K562 (cell line): ENCODE results near the gene PLEKHG5. TPM values are rescaled to one million over a fixed set of nuclear protein-coding genes. Genes with fewer than 3 reads are reported as not detected.

Experiments
- BCOR ChIP-seq: fragments of 450-650 bp; IDR thresholded peaks from 2 replicates; pipeline ENCODE4 v1.6.1; 2016
- CBX8 ChIP-seq: fragments of 200-600 bp; sonication (generic); IDR thresholded peaks from 2 replicates; pipeline ENCODE4 v1.6.1; 2012; ENCODE audit warnings: borderline replicate concordance, mixed run types, low read depth, mild to moderate bottlenecking, moderate library complexity, mixed read lengths, low read length, control low read depth, inconsistent platforms; ENCODE audit not compliant: poor library complexity, severe bottlenecking; ENCODE audit errors: extremely low read depth
- GTF2E2 ChIP-seq: fragments of 200-800 bp; sonication (Bioruptor generic); IDR thresholded peaks from 2 replicates; pipeline ENCODE4 v1.6.1; 2016; ENCODE audit warnings: missing genetic modification characterization, missing compliant biosample characterization
- HEY1 ChIP-seq: fragments of 250-450 bp; sonication (Bioruptor Pico); IDR thresholded peaks from 2 replicates; pipeline ENCODE4 v1.5.0; 2020; ENCODE audit warnings: mild to moderate bottlenecking, moderate library complexity, borderline replicate concordance
- JUNB ChIP-seq: fragments of 450-650 bp; formaldehyde crosslinking; conservative IDR thresholded peaks from 2 replicates; pipeline ENCODE4 v1.4.0; 2020; ENCODE audit warnings: mild to moderate bottlenecking
- PHB2 ChIP-seq: fragments of 450-650 bp; IDR thresholded peaks from 2 replicates; pipeline ENCODE4 v1.6.1; 2017; ENCODE audit warnings: low read depth
- POLR2B ChIP-seq: fragments of 450-650 bp; IDR thresholded peaks from 2 replicates; pipeline ENCODE4 v1.6.1; 2018; ENCODE audit warnings: low read depth; ENCODE audit not compliant: partially characterized antibody
- SIN3B ChIP-seq: fragments of 450-650 bp; IDR thresholded peaks from 2 replicates; pipeline ENCODE4 v1.6.1; 2017; ENCODE audit warnings: low read depth, mild to moderate bottlenecking, moderate library complexity
- SMAD1 ChIP-seq: fragments of 150-350 bp; IDR thresholded peaks from 2 replicates; pipeline ENCODE4 v1.6.1; 2014; ENCODE audit warnings: low read length, low read depth; ENCODE audit not compliant: partially characterized antibody
- SMAD2 ChIP-seq: fragments of 150-350 bp; IDR thresholded peaks from 2 replicates; pipeline ENCODE4 v1.6.1; 2014; ENCODE audit warnings: low read depth, mild to moderate bottlenecking, low read length
- SNIP1 ChIP-seq: fragments of 450-650 bp; IDR thresholded peaks from 2 replicates; pipeline ENCODE4 v1.7.1; 2017; ENCODE audit warnings: low read depth, mild to moderate bottlenecking
- TCFL5 ChIP-seq: fragments of 250-450 bp; sonication (Bioruptor Pico); conservative IDR thresholded peaks from 2 replicates; pipeline ENCODE4 v1.6.1; 2021; ENCODE audit warnings: mild to moderate bottlenecking, moderate library complexity, matching md5 sums
- TEAD2 ChIP-seq: fragments of 450-650 bp; IDR thresholded peaks from 2 replicates; pipeline ENCODE4 v1.6.1; 2016; ENCODE audit warnings: missing genetic modification characterization, control low read depth, missing compliant biosample characterization
- ZNF224 ChIP-seq: sonication (generic); formaldehyde crosslinking; IDR thresholded peaks from 2 replicates; pipeline ENCODE4 v1.8.0; 2022; ENCODE audit warnings: mild to moderate bottlenecking, missing genetic modification reagents
- ZNF76 ChIP-seq: fragments of 250-450 bp; sonication (Bioruptor Pico); IDR thresholded peaks from 2 replicates; pipeline ENCODE4 v1.4.0; 2020; ENCODE audit warnings: mild to moderate bottlenecking, moderate library complexity, borderline replicate concordance
- polyA plus RNA-seq, 8 experiments: library from polyadenylated mRNA; depleted of rRNA in 4 of 8; stranded (reverse) in 5 of 8; unstranded in 3 of 8; fragments of >200 nt; fragmentation: Nextera tagmentation in 2 of 8; fragmentation: Illumina TruSeq in 1 of 8; extraction: Ambion mirVana in 2 of 8; extraction: Trizol in 1 of 8; gene quantifications; 2 replicates each; pipeline versions ENCODE4 v1.2.1 to v1.2.3, GENCODE V29; 2011 to 2014; ENCODE audit warnings: inconsistent platforms in 1 of 8, missing spikeins in 1 of 8
- total RNA-seq, 7 experiments: library from RNA; depleted of rRNA in 6 of 7; stranded (reverse); fragments of >200 nt in 6 of 7; fragmentation: Illumina TruSeq in 2 of 7; extraction: Trizol in 2 of 7; gene quantifications; 2 replicates each; pipeline versions ENCODE4 v1.2.1 to v1.2.3, GENCODE V29; 2011 to 2021; ENCODE audit warnings: low replicate concordance in 1 of 7
- TF ChIP-seq, protein P1 (sequence below): sonication (generic); formaldehyde crosslinking; IDR thresholded peaks from 2 replicates; pipeline ENCODE4 v1.8.0; 2022; ENCODE audit warnings: mild to moderate bottlenecking, missing genetic modification reagents
- TF ChIP-seq, protein P2 (sequence below): fragments of 450-650 bp; IDR thresholded peaks from 2 replicates; pipeline ENCODE4 v1.6.1; 2016; ENCODE audit warnings: antibody characterized with exemption
- TF ChIP-seq, protein P3 (sequence below), 3 experiments: fragments of 200-800 bp in 1 of 3; sonication (Bioruptor generic) in 1 of 3; sonication (generic) in 1 of 3; formaldehyde crosslinking in 1 of 3; IDR thresholded peaks; 2 replicates each; pipeline versions ENCODE4 v1.6.1 to v1.8.0; 2016 to 2022; ENCODE audit warnings: mild to moderate bottlenecking in 2 of 3, missing compliant biosample characterization in 2 of 3, missing genetic modification characterization in 2 of 3, missing genetic modification reagents in 1 of 3
- TF ChIP-seq, protein P4 (sequence below): sonication (generic); formaldehyde crosslinking; IDR thresholded peaks from 2 replicates; pipeline ENCODE4 v1.8.1; 2022; ENCODE audit warnings: missing genetic modification reagents
- TF ChIP-seq, protein P5 (sequence below): sonication (generic); formaldehyde crosslinking; IDR thresholded peaks from 2 replicates; pipeline ENCODE4 v1.9.0; 2022; ENCODE audit warnings: mild to moderate bottlenecking, missing genetic modification reagents
- TF ChIP-seq, protein P6 (sequence below), 2 experiments: IDR thresholded peaks; 2 replicates each; pipeline ENCODE4 v1.6.1; 2011; ENCODE audit warnings: borderline replicate concordance in 1 of 2, control low read depth in 1 of 2, low read depth in 1 of 2, low read length in 1 of 2, mild to moderate bottlenecking in 1 of 2, mixed read lengths in 1 of 2, moderate library complexity in 1 of 2; ENCODE audit not compliant: insufficient read depth in 1 of 2, insufficient read length in 1 of 2, poor library complexity in 1 of 2, severe bottlenecking in 1 of 2; ENCODE audit errors: extremely low read depth in 1 of 2
- TF ChIP-seq, protein P7 (sequence below): sonication (generic); formaldehyde crosslinking; IDR thresholded peaks from 2 replicates; pipeline ENCODE4 v1.8.0; 2022; ENCODE audit warnings: missing genetic modification reagents, mild to moderate bottlenecking, moderate library complexity, borderline replicate concordance

PLEKHG5 gene
- total and polyA plus RNA-seq, 9 of the 15 experiments (the other 6 are each of a cell fraction or from before 2014, with no cell fraction given), result 0.04 to 0.29 (median 0.09) TPM; not detected in 3

DNA sequence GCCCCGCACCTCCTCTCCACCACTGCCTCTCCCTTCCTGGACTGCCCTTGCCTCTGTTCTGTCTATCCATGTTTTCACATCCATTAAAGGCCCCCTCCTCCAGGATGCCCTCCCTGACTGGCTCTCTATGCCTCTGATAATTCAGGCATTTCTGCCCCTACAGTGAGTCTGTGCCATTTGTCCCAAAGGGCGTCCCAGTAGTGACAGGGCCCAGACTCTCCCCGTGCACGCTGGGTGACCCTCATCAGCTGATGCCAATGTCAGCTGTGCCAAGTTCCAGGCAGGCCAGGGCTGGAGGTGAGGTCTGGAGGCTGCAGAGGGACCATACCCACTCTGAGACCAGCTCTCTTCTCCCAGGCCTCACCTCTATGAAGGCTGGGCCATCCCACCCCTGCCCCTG is 3.2 kb upstream of the PLEKHG5 start (continued):
- TF ChIP-seq, protein P1, sequence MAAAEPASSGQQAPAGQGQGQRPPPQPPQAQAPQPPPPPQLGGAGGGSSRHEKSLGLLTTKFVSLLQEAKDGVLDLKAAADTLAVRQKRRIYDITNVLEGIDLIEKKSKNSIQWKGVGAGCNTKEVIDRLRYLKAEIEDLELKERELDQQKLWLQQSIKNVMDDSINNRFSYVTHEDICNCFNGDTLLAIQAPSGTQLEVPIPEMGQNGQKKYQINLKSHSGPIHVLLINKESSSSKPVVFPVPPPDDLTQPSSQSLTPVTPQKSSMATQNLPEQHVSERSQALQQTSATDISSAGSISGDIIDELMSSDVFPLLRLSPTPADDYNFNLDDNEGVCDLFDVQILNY (CRISPR knock-in tag), result no peak
- TF ChIP-seq, protein P2, sequence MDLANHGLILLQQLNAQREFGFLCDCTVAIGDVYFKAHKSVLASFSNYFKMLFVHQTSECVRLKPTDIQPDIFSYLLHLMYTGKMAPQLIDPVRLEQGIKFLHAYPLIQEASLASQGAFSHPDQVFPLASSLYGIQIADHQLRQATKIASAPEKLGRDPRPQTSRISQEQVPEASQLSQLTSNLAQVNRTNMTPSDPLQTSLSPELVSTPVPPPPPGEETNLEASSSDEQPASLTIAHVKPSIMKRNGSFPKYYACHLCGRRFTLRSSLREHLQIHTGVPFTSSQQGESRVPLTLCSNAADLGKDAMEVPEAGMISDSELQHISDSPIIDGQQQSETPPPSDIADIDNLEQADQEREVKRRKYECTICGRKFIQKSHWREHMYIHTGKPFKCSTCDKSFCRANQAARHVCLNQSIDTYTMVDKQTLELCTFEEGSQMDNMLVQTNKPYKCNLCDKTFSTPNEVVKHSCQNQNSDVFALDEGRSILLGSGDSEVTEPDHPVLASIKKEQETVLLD, result no peak
- TF ChIP-seq HEY1 (no peak), ZNF76 (CRISPR knock-in tag) (no peak), SNIP1 (no peak), CBX8 (no peak), SMAD2 (no peak), BCOR (peak; percentile 89), JUNB (CRISPR knock-in tag) (no peak), POLR2B (no peak), ZNF224 (CRISPR knock-in tag) (no peak), PHB2 (no peak), SMAD1 (no peak), GTF2E2 (tag) (no peak), TCFL5 (CRISPR knock-in tag) (no peak), TEAD2 (tag) (no peak), SIN3B (no peak)
- TF ChIP-seq, protein P3, sequence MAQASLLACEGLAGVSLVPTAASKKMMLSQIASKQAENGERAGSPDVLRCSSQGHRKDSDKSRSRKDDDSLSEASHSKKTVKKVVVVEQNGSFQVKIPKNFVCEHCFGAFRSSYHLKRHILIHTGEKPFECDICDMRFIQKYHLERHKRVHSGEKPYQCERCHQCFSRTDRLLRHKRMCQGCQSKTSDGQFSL (CRISPR knock-in tag; IDR thresholded peaks at IDR 0.05), result no peak
- TF ChIP-seq, protein P3 (tag; IDR thresholded peaks at IDR 0.05), result no peak
- TF ChIP-seq, protein P4, sequence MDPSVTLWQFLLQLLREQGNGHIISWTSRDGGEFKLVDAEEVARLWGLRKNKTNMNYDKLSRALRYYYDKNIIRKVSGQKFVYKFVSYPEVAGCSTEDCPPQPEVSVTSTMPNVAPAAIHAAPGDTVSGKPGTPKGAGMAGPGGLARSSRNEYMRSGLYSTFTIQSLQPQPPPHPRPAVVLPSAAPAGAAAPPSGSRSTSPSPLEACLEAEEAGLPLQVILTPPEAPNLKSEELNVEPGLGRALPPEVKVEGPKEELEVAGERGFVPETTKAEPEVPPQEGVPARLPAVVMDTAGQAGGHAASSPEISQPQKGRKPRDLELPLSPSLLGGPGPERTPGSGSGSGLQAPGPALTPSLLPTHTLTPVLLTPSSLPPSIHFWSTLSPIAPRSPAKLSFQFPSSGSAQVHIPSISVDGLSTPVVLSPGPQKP (CRISPR knock-in tag), result no peak
- TF ChIP-seq, protein P5, sequence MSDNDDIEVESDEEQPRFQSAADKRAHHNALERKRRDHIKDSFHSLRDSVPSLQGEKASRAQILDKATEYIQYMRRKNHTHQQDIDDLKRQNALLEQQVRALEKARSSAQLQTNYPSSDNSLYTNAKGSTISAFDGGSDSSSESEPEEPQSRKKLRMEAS (CRISPR knock-in tag), result no peak
- TF ChIP-seq, protein P6, sequence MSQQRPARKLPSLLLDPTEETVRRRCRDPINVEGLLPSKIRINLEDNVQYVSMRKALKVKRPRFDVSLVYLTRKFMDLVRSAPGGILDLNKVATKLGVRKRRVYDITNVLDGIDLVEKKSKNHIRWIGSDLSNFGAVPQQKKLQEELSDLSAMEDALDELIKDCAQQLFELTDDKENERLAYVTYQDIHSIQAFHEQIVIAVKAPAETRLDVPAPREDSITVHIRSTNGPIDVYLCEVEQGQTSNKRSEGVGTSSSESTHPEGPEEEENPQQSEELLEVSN (IDR thresholded peaks at IDR 0.05; ENCODE audit: borderline replicate concordance in 1 of 2, extremely low read depth in 1 of 2, insufficient read depth in 1 of 2, insufficient read length in 1 of 2, low read depth in 1 of 2, low read length in 1 of 2, poor library complexity in 1 of 2, severe bottlenecking in 1 of 2), result no peak
- TF ChIP-seq, protein P7, sequence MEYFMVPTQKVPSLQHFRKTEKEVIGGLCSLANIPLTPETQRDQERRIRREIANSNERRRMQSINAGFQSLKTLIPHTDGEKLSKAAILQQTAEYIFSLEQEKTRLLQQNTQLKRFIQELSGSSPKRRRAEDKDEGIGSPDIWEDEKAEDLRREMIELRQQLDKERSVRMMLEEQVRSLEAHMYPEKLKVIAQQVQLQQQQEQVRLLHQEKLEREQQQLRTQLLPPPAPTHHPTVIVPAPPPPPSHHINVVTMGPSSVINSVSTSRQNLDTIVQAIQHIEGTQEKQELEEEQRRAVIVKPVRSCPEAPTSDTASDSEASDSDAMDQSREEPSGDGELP, result peak; percentile 39; the same call in 1 of the 2 replicates
